WTC11 (cell line): ENCODE measurements around the gene GABRR1.

ENCODE experiments used
- ATF2 ChIP-seq: sonication (generic); formaldehyde crosslinking; IDR thresholded peaks from 2 replicates; pipeline ENCODE4 v1.8.1; 2022; ENCODE audit warnings: low read depth, missing genetic modification reagents, borderline replicate concordance
- ATF3 ChIP-seq: sonication (generic); formaldehyde crosslinking; conservative IDR thresholded peaks from 2 replicates; pipeline ENCODE4 v1.8.1; 2022; ENCODE audit warnings: mild to moderate bottlenecking, missing genetic modification reagents
- CREM ChIP-seq: sonication (generic); formaldehyde crosslinking; IDR thresholded peaks from 2 replicates; pipeline ENCODE4 v1.8.1; 2022; ENCODE audit warnings: mild to moderate bottlenecking, missing genetic modification reagents, moderate library complexity
- CTCF ChIP-seq: fragments of 200-600 bp; IDR thresholded peaks from 2 replicates; pipeline ENCODE4 v1.8.0; 2022; ENCODE audit warnings: antibody characterized with exemption
- ESRRA ChIP-seq: sonication (generic); formaldehyde crosslinking; IDR thresholded peaks from 2 replicates; pipeline ENCODE4 v1.8.1; 2022; ENCODE audit warnings: mild to moderate bottlenecking, missing genetic modification reagents, borderline replicate concordance
- ETV6 ChIP-seq: sonication (generic); formaldehyde crosslinking; IDR thresholded peaks from 2 replicates; pipeline ENCODE4 v1.8.1; 2022; ENCODE audit warnings: mild to moderate bottlenecking, missing genetic modification reagents
- FOXK1 ChIP-seq: sonication (generic); formaldehyde crosslinking; IDR thresholded peaks from 2 replicates; pipeline ENCODE4 v1.8.0; 2022; ENCODE audit warnings: mild to moderate bottlenecking, moderate library complexity, missing genetic modification reagents
- FOXP1 ChIP-seq: sonication (generic); formaldehyde crosslinking; IDR thresholded peaks from 2 replicates; pipeline ENCODE4 v1.8.0; 2022; ENCODE audit warnings: missing genetic modification reagents, mild to moderate bottlenecking, moderate library complexity, borderline replicate concordance
- NFE2L1 ChIP-seq: sonication (generic); formaldehyde crosslinking; IDR thresholded peaks from 2 replicates; pipeline ENCODE4 v1.8.1; 2023; ENCODE audit warnings: missing genetic modification reagents
- NR1H2 ChIP-seq: sonication (generic); formaldehyde crosslinking; IDR thresholded peaks from 2 replicates; pipeline ENCODE4 v1.9.0; 2021; ENCODE audit warnings: mild to moderate bottlenecking, moderate library complexity, missing genetic modification reagents
- SMAD4 ChIP-seq: sonication (generic); formaldehyde crosslinking; IDR thresholded peaks from 2 replicates; pipeline ENCODE4 v1.8.0; 2022; ENCODE audit warnings: mild to moderate bottlenecking, missing genetic modification reagents
- ZNF232 ChIP-seq: sonication (generic); formaldehyde crosslinking; IDR thresholded peaks from 2 replicates; pipeline ENCODE4 v1.8.0; 2022; ENCODE audit warnings: mild to moderate bottlenecking, missing genetic modification reagents
- TF ChIP-seq, protein P1 (sequence below): sonication (generic); formaldehyde crosslinking; IDR thresholded peaks from 2 replicates; pipeline ENCODE4 v1.8.1; 2023; ENCODE audit warnings: mild to moderate bottlenecking, moderate library complexity, missing genetic modification reagents
- TF ChIP-seq, protein P2 (sequence below): sonication (generic); formaldehyde crosslinking; IDR thresholded peaks from 2 replicates; pipeline ENCODE4 v1.8.0; 2022; ENCODE audit warnings: mild to moderate bottlenecking, missing genetic modification reagents

- TF ChIP-seq CTCF = no peak
- TF ChIP-seq, protein P1, sequence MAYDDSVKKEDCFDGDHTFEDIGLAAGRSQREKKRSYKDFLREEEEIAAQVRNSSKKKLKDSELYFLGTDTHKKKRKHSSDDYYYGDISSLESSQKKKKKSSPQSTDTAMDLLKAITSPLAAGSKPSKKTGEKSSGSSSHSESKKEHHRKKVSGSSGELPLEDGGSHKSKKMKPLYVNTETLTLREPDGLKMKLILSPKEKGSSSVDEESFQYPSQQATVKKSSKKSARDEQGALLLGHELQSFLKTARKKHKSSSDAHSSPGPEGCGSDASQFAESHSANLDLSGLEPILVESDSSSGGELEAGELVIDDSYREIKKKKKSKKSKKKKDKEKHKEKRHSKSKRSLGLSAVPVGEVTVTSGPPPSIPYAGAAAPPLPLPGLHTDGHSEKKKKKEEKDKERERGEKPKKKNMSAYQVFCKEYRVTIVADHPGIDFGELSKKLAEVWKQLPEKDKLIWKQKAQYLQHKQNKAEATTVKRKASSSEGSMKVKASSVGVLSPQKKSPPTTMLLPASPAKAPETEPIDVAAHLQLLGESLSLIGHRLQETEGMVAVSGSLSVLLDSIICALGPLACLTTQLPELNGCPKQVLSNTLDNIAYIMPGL (CRISPR knock-in tag) = no peak
- TF ChIP-seq ZNF232 = no peak
- no peak for TF ChIP-seq FOXP1 (CRISPR knock-in tag)
- no peak for TF ChIP-seq SMAD4
- no peak for TF ChIP-seq CREM (CRISPR knock-in tag)
- no peak for TF ChIP-seq ATF2 (CRISPR knock-in tag)
- TF ChIP-seq, protein P2, sequence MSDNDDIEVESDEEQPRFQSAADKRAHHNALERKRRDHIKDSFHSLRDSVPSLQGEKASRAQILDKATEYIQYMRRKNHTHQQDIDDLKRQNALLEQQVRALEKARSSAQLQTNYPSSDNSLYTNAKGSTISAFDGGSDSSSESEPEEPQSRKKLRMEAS = no peak
- no peak for TF ChIP-seq ATF3
- TF ChIP-seq ESRRA = no peak
- no peak for TF ChIP-seq NFE2L1 (CRISPR knock-in tag)
- no peak for TF ChIP-seq ETV6 (CRISPR knock-in tag)
- TF ChIP-seq FOXK1 = no peak
- no peak for TF ChIP-seq NR1H2 (CRISPR knock-in tag)
Measured at GRCh38 chr6:89154131-89154530, 63.0 kb downstream of the GABRR1 start.
